ENCODE measurements around the gene DNASE1L1. TPM values are rescaled to one million over a fixed set of nuclear protein-coding genes. Genes with fewer than 3 reads are reported as not detected.

DNASE1L1 gene
- total and polyA plus RNA-seq, 12 donors, result 9.3 to 101 (median 45.3) TPM

DNA sequence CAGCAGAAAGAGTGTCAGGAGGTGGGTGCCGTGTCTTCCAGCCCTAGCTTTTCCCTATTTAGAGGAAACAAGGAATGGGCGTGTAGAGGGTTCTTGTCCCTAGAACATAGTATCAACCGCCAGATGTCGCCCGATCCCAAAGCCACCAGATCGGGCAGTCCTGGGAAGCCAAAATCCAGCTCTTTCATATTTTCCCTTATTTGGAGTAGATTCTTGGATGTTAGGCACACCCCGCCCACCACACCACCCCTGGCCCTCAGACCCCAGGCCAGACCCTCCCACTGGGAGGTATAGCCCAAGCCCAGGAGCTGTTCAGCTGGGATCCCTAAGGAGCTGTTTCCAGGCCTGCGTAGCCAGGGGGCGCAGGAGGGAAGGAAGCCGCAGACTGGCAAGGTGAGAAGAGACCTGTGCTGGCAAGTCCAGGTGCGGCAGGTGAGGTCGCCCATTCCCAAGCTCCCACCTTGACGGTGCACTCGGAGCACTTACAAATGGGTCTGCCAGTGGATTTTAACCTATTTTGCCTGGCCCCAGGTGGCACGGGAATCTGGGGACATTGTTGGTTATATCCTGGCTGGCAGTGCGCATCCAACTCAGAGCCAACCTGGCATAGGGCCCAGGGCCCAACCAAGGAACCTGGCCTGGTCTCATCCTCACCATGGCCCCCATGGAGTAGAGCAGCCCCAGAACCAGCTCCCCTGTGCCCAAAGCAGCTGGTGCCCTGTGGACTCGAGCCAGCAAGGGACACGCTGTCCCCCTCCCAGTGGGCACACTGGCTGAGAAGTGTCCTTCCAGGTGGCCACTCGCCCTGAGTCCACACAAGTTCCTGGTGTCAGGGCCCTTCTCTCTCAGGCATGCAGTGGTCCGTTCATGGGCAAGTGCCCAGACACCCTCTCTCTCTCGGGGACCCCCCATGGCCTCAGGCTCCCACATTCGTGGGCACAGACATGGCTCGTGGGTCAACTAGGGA is 35.4 kb downstream of the DNASE1L1 start:
- WGBS, 4 donors, result 0 to 47% (median 26%) methylated on average over 10 to 23 of the region's 23 CpGs
- intact Hi-C loops (cut with DNase I), result no loop called here
- peak in 6 of 7 donors; percentile 55 to 84 (median 70) for DNase-seq

DNA sequence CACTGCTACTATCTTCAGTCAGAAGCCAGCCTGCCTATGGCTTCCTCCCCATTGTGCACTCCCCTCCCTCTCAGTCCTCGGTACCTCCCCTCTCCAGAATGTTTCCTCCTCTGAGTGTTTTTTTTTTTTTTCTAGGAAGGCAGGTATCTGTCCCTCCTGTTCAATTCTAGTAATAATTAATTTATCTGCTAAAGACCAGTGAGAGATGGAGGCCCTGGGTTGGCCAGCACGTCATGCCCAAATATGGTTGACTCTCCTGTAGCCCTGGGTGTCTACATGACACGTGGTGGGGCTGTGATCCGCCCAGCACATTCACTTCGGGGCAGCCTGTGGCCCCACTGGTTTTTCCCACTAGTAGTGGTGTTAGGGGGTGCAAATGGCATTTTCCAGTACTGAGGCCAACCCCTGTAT is 36.4 kb downstream of the DNASE1L1 start:
- peaks cover 6 to 8% of the 10 kb centered on the region in 2 donors for H3K4me1 ChIP-seq (replicated peaks in 1 of 2)
- WGBS, 4 donors, result 43 to 68% (median 54%) methylated on average over 2 to 5 of the region's 5 CpGs
- no peak for TF ChIP-seq POLR2A (IDR thresholded peaks at IDR 0.05)
- TF ChIP-seq, protein P1, sequence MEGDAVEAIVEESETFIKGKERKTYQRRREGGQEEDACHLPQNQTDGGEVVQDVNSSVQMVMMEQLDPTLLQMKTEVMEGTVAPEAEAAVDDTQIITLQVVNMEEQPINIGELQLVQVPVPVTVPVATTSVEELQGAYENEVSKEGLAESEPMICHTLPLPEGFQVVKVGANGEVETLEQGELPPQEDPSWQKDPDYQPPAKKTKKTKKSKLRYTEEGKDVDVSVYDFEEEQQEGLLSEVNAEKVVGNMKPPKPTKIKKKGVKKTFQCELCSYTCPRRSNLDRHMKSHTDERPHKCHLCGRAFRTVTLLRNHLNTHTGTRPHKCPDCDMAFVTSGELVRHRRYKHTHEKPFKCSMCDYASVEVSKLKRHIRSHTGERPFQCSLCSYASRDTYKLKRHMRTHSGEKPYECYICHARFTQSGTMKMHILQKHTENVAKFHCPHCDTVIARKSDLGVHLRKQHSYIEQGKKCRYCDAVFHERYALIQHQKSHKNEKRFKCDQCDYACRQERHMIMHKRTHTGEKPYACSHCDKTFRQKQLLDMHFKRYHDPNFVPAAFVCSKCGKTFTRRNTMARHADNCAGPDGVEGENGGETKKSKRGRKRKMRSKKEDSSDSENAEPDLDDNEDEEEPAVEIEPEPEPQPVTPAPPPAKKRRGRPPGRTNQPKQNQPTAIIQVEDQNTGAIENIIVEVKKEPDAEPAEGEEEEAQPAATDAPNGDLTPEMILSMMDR (IDR thresholded peaks at IDR 0.05), result no peak

More for the DNA sequence above, 35.4 kb downstream of the DNASE1L1 start:
- Histone ChIP-seq H3K36me3 (replicated peaks in 1 of 2) (no peaks in the 10 kb centered on the region), H3K27me3 (no peaks in the 10 kb centered on the region), H3K4me3 (peak overlapping the region in 1 of 4 donors; percentile 30), H3K27ac (peak overlapping the region in 2 of 5 donors; percentile 63 to 66), H3K4me1 (replicated peaks in 1 of 2) (peaks cover 0 to 3% of the 10 kb centered on the region in 2 donors), H3K9me3 (replicated peaks in 1 of 3) (no peaks in the 10 kb centered on the region)
- TF ChIP-seq, protein P1 (IDR thresholded peaks at IDR 0.05), result peak; percentile 33 to 59 (median 50)
- TF ChIP-seq POLR2A (IDR thresholded peaks at IDR 0.05), result no peak

DNA sequence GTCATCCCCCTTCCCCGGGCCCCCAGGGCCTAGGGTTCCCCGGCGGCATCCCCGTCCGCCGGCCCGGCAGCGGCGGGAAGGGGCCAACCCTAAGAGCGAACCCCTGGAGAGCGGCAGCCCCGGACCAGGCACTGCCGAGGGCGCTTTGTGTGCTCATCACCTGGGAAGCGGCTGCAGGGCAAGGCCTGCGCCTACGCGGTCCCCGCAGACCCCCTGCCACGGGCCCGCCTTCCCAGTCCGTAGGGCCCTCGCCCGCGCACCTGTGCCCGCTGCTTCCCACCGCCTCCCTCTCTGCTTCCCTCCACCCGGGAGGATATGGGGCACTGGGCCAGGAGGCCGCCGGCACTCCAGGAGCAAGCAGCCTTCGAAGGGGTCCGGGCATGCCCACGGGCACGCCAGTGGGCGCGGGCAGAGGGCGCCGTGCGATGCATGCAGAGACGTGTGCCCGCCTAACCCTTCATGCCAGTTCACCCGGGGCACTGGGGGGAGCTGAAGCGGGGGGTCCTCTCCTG is 37.2 kb downstream of the DNASE1L1 start:
- no peaks in the 10 kb centered on the region for H3K9me3 ChIP-seq (replicated peaks in 1 of 3)
- WGBS, 4 donors, result 22 to 71% (median 46%) methylated on average over 13 to 41 of the region's 43 CpGs; no CpG with 5 or more reads in 1 of the 4 donors
- H3K4me1 ChIP-seq (replicated peaks in 1 of 2), result peaks cover 6 to 8% of the 10 kb centered on the region in 2 donors
- intact Hi-C loops (cut with DNase I), result no loop called here
- peak overlapping the region in 2 of 5 donors; percentile 57 to 66 for H3K27ac ChIP-seq
- peaks cover 0 to 14% of the 10 kb centered on the region in 2 donors for H3K36me3 ChIP-seq (replicated peaks in 1 of 2)
- H3K27me3 ChIP-seq, result no peaks in the 10 kb centered on the region
- TF ChIP-seq, protein P1 (IDR thresholded peaks at IDR 0.05), result no peak
- TF ChIP-seq POLR2A (IDR thresholded peaks at IDR 0.05), result no peak
- no peak for DNase-seq
- H3K4me3 ChIP-seq, result peak overlapping the region in 1 of 4 donors; percentile 64

More for the DNA sequence above, 36.4 kb downstream of the DNASE1L1 start:
- Histone ChIP-seq H3K27ac (peak overlapping the region in 2 of 5 donors; percentile 32 to 66), H3K27me3 (no peaks in the 10 kb centered on the region), H3K4me3 (no peak overlapping the region), H3K9me3 (replicated peaks in 1 of 3) (no peaks in the 10 kb centered on the region), H3K36me3 (replicated peaks in 1 of 2) (peaks cover 0 to 6% of the 10 kb centered on the region in 2 donors)
- intact Hi-C loops (cut with DNase I), result no loop called here
- no peak for DNase-seq
